HG03571 (cell line): Measurements from ENCODE around the gene SLC24A4.
"Not testable (repeated sequence)": the region's sequence is repeated elsewhere in the genome, so short reads cannot be mapped to it uniquely, and the experiment has no call there.

ENCODE experiments used
- ATAC-seq: cut with Tn5 transposase; IDR thresholded peaks from one replicate; pipeline ENCODE4 v1.9.1; 2021; ENCODE audit not compliant: unreplicated experiment

SLC24A4 gene

DNA sequence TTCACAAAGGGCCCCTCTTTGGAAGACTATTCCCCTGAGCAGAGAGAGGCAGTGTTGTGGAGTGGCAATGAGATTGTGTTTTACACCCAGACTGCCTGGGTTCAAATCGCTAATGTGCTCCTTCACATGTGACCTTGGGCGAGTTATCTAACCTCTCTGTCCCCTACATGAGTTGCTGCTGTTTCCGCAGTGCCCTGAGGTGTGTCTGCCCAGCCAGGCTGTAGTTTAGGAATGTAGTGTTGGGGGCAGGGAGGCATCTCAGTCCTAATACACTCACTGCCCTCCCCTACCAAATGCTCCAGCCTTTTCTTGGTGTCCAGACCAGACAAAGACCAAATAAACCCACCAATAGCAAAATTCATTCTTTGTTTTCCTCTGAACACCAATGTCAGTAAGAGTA lies 78.6 kb downstream of the SLC24A4 start:
- no peak for ATAC-seq

GRCh38 chr14:92402500-92402899 lies 79.5 kb downstream of the SLC24A4 start:
- not testable (repeated sequence) for ATAC-seq

- ATAC-seq: no peak
These were observed 81.1 kb downstream of the SLC24A4 start for GRCh38 chr14:92404018-92404417.

- no peak for ATAC-seq
These were observed 81.5 kb downstream of the SLC24A4 start for GRCh38 chr14:92404421-92404820.

GRCh38 chr14:92404938-92405337 lies 82.0 kb downstream of the SLC24A4 start:
- ATAC-seq: no peak

GRCh38 chr14:92407410-92407809 lies 84.4 kb downstream of the SLC24A4 start:
- no peak for ATAC-seq

GRCh38 chr14:92409043-92409442 lies 86.1 kb downstream of the SLC24A4 start:
- no peak for ATAC-seq

- no peak for ATAC-seq
These were observed 88.2 kb downstream of the SLC24A4 start for GRCh38 chr14:92411135-92411534.

- no peak for ATAC-seq
These were observed 89.0 kb downstream of the SLC24A4 start for GRCh38 chr14:92411941-92412340.

DNA sequence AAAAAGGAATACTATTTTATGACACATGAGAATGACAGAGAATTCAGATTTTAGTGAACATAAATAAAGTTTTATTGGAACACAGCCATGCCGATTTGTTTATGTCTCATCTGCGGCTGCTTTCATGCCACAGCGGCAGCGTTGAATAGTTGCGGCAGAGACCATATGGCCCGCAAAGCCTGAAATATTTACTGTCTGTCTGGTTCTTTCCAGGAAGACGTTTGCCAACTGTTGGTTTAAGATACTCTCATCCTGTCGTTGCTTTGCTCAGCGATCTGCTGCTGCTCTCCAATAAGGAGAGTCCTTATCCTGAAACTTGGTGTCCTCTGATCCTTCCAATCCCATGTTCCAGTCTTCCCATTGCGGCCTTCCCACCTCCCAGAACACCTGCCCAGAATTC lies 89.9 kb downstream of the SLC24A4 start:
- ATAC-seq: no peak

DNA sequence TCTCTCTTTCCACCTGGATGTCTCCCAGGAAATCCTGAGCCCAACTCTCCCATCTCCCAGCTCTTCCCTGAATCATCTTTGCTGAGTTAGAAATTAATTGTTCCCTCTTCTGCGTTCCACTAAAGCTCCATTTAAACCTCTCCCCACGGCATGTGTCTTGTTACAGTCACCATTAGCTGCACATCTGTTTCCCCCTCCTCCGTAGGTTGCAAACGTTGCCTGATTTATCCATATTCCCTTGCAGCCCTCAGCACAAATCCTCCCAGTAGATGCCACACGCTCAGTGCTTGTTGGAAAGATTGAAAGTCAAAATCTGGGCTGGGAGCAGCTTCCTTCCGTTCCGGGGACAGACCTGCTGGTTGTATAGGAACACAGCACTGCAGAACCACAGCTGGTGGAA lies 90.4 kb downstream of the SLC24A4 start:
- ATAC-seq: no peak

DNA sequence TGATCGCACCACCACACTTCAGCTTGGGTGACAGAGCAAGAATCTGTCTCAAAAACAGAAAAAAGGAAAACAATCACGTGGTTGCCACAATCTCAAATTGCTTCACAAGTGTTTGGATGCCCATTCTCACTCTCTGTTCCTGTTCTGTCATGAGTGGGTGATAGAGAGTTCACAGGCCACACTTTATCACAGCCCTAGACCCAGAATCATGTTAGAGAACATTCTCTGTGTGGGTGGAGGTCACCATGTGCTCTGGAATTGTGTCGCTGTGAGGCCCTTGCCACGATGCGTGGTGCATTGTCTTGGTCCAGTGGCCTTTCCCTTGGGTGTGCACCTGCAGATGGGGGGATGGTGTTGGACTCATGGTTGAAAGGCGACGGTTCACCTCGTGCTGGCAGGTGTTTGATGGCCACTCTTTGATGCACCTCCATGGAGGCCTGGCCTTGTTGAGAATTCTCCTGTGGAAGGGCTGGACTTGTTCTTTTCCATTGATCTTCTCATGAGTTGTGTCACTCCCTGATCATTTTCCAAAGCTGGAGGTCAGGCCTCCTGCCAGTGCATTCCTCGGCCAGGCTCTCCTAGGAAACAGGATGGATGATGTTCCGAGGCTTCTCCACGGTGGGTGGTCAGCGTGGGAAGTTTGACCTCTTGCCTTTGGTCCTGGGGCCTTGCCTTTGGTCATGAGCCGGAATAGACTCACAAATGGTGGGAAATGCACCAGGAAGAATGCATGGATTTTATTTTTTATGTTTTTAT lies 91.9 kb downstream of the SLC24A4 start:
- no peak for ATAC-seq

GRCh38 chr14:92415969-92416368 lies 93.0 kb downstream of the SLC24A4 start:
- ATAC-seq: no peak

GRCh38 chr14:92416544-92416943 lies 93.6 kb downstream of the SLC24A4 start:
- ATAC-seq: no peak

- ATAC-seq: no peak
These were observed 94.8 kb downstream of the SLC24A4 start for GRCh38 chr14:92417759-92418158.

- ATAC-seq: no peak
These were observed 98.8 kb downstream of the SLC24A4 start for GRCh38 chr14:92421751-92422150.

GRCh38 chr14:92425101-92425500 lies 102.1 kb downstream of the SLC24A4 start:
- no peak for ATAC-seq

GRCh38 chr14:92426237-92426636 lies 103.3 kb downstream of the SLC24A4 start:
- no peak for ATAC-seq

DNA sequence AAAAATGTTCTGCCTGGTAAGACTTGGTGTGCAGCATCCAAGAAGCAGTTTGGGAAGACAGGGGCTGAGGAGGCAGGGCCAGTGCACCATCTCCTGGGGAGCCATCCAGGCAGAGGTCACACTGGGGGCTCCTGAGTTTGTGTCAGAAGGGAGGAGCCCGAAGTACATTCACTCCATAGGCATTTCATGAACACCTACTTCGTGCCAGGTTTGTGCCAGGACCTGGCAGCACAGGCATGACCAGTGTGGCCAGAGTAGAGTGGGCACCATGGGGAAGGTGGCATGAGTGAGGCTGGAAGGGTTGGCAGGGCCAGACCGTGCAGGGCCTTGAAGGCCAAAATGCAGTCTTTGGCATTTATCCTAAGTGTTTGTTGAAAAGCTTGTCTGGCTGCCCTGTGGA lies 104.1 kb downstream of the SLC24A4 start:
- no peak for ATAC-seq

DNA sequence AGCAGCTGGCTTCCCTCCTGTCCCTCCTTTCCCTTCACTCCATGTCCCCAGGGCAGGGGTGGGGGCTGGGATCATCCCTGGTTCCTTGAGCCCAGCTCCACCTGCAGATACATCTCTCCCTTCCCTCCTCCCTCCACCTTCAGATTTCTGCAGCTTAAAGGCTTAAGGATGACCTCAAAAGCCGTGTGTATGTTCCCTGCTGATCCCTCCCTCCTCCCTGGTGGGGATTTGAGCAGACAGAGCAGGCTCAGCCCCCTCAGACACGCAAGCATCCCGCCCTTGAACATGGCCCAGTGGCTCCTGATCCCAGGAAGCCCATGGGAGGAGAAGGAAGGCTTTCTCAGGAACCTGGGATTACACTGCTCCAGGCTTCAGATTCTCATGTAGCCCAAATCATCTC lies 107.7 kb downstream of the SLC24A4 start:
- ATAC-seq: no peak

GRCh38 chr14:92431199-92431725 lies 108.3 kb downstream of the SLC24A4 start:
- no peak for ATAC-seq

DNA sequence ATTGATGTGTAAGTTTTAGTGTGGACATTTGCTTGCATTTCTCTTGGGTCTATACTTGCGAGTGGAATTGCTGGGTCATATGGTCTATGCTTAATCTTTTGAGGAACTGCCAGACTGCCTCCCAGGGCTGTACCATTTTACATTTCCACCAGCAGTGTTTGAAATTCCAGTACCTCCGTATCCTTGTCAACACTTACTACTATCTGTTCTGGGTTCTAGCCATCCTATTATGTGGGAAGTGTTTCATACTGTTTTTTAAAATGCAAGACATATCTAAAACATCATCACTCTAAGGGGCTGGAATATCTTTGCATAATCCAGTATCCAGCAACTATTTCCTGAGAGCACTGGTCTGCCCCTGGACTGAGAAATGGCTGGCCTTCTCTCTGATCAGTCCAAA lies 110.4 kb downstream of the SLC24A4 start:
- ATAC-seq: no peak

DNA sequence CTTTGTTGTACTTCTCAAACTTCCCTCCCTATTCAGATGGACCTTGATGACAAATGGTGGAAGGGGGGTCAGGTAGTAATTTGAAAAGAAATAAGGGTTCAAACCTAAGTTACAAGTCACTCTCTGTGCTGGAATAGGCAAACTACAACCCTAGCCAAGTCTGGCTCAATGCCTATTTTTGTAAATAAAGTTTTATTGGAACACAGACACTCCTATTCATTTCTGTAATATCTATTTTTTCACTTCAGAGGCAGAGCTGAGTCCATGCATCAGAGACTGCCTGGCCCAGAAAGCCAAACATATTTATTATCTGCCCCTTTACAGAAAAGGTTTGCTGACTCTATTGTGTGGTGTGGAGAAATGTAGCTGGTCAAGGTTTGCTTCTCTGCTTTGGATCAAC lies 112.2 kb downstream of the SLC24A4 start:
- no peak for ATAC-seq
